ENCODE data around the gene RAI1. TPM values are rescaled to one million over a fixed set of nuclear protein-coding genes. Genes with fewer than 3 reads are reported as not detected.
A peak's percentile ranks its signal among the peaks of the same experiment; 100 is the strongest.

RAI1 gene
- total and polyA plus RNA-seq, 2 of the 8 experiments (the other 6 are each of a cell fraction or from before 2014, with no cell fraction given): 0.39 to 1.2 TPM

DNA sequence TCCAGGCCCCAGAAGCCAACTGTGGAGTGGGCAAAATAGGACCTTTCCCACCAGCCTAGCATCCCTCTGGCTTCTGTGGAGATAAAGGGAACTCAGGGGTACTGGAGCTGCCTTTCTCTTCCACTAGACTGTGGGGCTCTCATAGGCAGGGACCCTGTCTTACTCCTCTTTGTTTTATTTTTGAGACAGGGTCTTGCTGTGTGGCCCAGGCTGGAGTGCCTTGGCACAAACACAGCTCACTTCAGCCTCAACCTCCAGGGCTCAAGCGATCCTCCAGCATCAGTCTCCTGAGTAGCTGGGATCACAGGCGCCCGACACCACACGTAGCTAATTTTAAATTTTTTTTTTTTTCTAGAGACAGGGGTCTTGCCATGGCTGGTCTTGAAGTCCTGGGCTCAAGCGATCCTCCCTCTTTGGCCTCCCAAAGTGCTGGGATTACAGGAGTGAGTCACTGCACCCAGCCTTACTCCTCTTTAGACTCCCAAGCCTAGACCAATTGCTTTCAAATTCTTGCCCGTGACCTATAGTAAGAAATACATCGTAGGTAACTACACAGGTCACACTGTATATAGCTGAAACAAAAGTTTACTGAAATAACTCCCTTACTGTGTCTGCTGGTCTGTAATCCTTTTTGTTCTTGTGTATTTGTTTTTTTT lies 2.6 kb downstream of the RAI1 start:
- Histone ChIP-seq H4K20me1 (replicated peaks in 1 of 2; ENCODE audit: control insufficient read depth in 1 of 2, insufficient read depth in 2 of 2, low read length in 2 of 2) (peaks cover 3 to 6% of the 10 kb centered on the region in 2 experiments), H2BK20ac (ENCODE audit: low read length) (0 out of 2 replicates have a peak overlapping the region, but pooled peaks have one; percentile 6), H2AK5ac (ENCODE audit: low read depth, low read length) (peak overlapping the region; percentile 4; the same call in 1 of the 2 replicates), H2BK15ac (ENCODE audit: low read length) (peak overlapping the region; percentile 46; the same call in 1 of the 2 replicates), H3K4ac (replicated peaks; ENCODE audit: insufficient read length, low read depth, low read length) (no peak overlapping the region), H3K18ac (ENCODE audit: extremely low read depth, low read length) (no peak overlapping the region), H3K23ac (ENCODE audit: insufficient read length) (no peak overlapping the region), H3K14ac (ENCODE audit: insufficient read length) (no peak overlapping the region), H2BK120ac (replicated peaks; ENCODE audit: low read depth, low read length) (no peak overlapping the region), H2AFZ (ENCODE audit: low read length) (no peak overlapping the region), H3K56ac (replicated peaks; ENCODE audit: insufficient read length, low read depth, low read length) (no peak overlapping the region), H3K23me2 (ENCODE audit: low read depth, low read length) (peaks cover 5% of the 10 kb centered on the region; the same call in 1 of the 2 replicates), H3K4me2 (ENCODE audit: insufficient read depth in 1 of 2, low read depth in 2 of 2, low read length in 2 of 2) (peak overlapping the region; percentile 77 to 85; a peak in 2 of 4 replicates), H3K9ac (replicated peaks in 1 of 4; ENCODE audit: extremely low read depth in 1 of 4, low read depth in 3 of 4, low read length in 3 of 4) (no peak overlapping the region), H4K5ac (ENCODE audit: insufficient read length, low read depth, low read length) (no peak overlapping the region), H3K9me3 (ENCODE audit: insufficient read depth in 2 of 2, low read depth in 1 of 2, low read length in 1 of 2) (no peaks in the 10 kb centered on the region), H3K27me3 (replicated peaks in 1 of 4; ENCODE audit: control insufficient read depth in 3 of 4, extremely low read depth in 1 of 4, insufficient read depth in 3 of 4, low read length in 3 of 4) (peaks cover 71 to 91% (median 87%) of the 10 kb centered on the region in 4 experiments), H3K4me3 (ENCODE audit: extremely low read depth in 1 of 4, insufficient read depth in 2 of 4, low read depth in 3 of 4, low read length in 4 of 4) (peak overlapping the region in 1 of 4 experiments; percentile 71; a peak in 1 of 8 replicates), H3K79me2 (ENCODE audit: control insufficient read depth in 1 of 2, insufficient read depth in 2 of 2, low read length in 2 of 2) (no peaks in the 10 kb centered on the region), H4K91ac (replicated peaks; ENCODE audit: insufficient read length, low read length) (no peak overlapping the region), H3K4me1 (replicated peaks in 1 of 4; ENCODE audit: control insufficient read depth in 3 of 4, insufficient read depth in 4 of 4, low read length in 3 of 4) (peaks cover 4 to 38% (median 27%) of the 10 kb centered on the region in 4 experiments), H4K8ac (ENCODE audit: extremely low read depth, insufficient read depth, low read length) (no peak overlapping the region), H3K27ac (ENCODE audit: low read depth, low read length) (no peak overlapping the region), H3K79me1 (ENCODE audit: low read depth, low read length) (no peaks in the 10 kb centered on the region), H2BK5ac (ENCODE audit: low read depth, low read length) (no peak overlapping the region), H2BK12ac (ENCODE audit: low read depth, low read length) (no peak overlapping the region), H3K36me3 (ENCODE audit: control insufficient read depth in 2 of 4, insufficient read depth in 4 of 4, low read length in 3 of 4) (peaks cover 0 to 7% (median 0%) of the 10 kb centered on the region in 4 experiments; a peak in 1 of 8 replicates)
- FAIRE-seq (no peak), DNase-seq (ENCODE audit: low read depth in 1 of 2, low spot score in 2 of 2) (no peak)
- TF ChIP-seq JUN (IDR thresholded peaks at IDR 0.05; ENCODE audit: low read depth, low read length) (no peak), GABPA (IDR thresholded peaks at IDR 0.05; ENCODE audit: borderline replicate concordance, insufficient read depth, low read length) (no peak), RNF2 (IDR thresholded peaks at IDR 0.05; ENCODE audit: borderline replicate concordance, low read depth, low read length, missing control alignments, poor library complexity, severe bottlenecking) (peak; percentile 21)
- CTCF ChIA-PET (ENCODE audit: partially characterized antibody): interaction anchor here (0.8 to 2.7 kb wide), 13 partner anchors 8 to 254 kb away, joined by 3 to 12 read pairs (median 4); no protein-coding TSS in a partner anchor
- POLR2A ChIA-PET (ENCODE audit: partially characterized antibody): interaction anchor here (0.8 to 4.1 kb wide), 4 partner anchors 9 to 126 kb away, joined by 3 to 21 read pairs (median 5); no protein-coding TSS in a partner anchor
- WGBS, 2 experiments (ENCODE audit: extremely low coverage in 1 of 2, insufficient coverage in 1 of 2, insufficient read length in 1 of 2, insufficient replicate concordance in 2 of 2, low coverage in 1 of 2, low lambda C conversion rate in 2 of 2, missing lambda C conversion rate in 1 of 2): 65% methylated on average over 7 of the region's 7 CpGs; no CpG with 5 or more reads in 1 of the 2 experiments

All from H1 (cell line).